Erythroblast (primary cell): ENCODE measurements around the gene APP.

ENCODE experiments used
- GATA1 ChIP-seq: IDR thresholded peaks from 2 replicates; pipeline ENCODE4 v1.6.1; 2011; ENCODE audit warnings: low read depth, mild to moderate bottlenecking, control low read depth, low read length, moderate library complexity
- POLR2A ChIP-seq: IDR thresholded peaks from 2 replicates; pipeline ENCODE4 v1.6.1; 2011; ENCODE audit warnings: mild to moderate bottlenecking, low read length

DNA sequence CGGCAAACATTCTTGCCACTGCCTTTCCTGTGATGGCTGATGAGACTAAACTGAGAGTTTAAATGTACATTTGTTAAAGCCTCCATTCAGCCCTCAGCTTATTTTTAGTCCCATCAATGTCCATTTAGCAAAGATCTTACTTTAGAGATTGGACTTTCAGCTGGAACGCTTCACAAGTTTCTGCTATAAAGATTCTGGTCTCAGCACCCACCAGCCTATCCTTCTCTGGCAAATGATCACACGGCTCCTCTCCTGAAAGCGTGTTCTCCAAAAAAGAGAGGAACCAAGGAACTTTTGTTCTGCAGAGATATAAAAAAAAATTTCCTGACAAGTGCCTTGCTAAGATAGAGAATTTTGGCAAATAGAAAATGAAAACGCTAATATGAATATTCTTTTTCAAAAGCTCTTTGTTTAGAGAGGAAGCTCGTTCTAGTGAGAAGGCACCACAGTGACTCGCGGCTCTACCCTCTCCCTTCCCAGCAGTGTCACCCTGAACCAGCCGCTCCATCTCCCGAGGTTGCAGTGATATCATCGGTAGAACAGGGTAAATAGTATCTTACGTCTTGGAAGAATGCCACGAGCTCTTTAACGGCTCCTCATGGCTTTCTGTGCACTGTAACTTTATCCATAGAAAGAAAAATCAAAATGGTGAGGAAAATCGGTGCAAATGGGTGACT, 200.2 kb downstream of the APP start:
- TF ChIP-seq POLR2A, result no peak
- TF ChIP-seq GATA1, result no peak
